Measurements from ENCODE around the gene DNER. TPM values are rescaled to one million over a fixed set of nuclear protein-coding genes. Genes with fewer than 3 reads are reported as not detected.

DNER gene
- total and polyA plus RNA-seq, 2 experiments from 2014 or later, result 4.7 to 8.8 TPM

DNA sequence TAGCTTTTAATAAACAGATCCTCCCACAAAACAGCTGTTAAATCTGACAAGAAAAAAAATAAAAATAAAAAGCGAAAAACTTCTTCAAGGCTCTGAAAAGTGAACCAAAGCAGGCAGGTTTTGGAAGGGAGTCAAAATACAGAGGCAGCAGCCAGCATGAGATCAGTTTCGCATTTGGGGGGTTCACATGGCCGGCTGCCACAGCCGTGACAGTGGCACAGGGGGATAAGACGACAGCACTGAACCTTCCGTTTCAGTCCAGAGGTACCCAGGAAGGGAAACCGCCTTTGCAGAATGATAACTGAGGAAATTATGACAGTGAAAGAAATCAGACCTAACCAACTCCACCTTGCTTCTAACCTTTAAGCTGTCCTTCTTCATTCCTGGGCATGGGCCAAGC is 246.6 kb downstream of the DNER start:
- Mint-ChIP-seq H3K9me3 (no peaks in the 10 kb centered on the region), H3K4me1 (peaks cover 10% of the 10 kb centered on the region; the same call in 2 of the 3 replicates), H3K27me3 (ENCODE audit: insufficient read depth, low read depth, poor library complexity) (no peaks in the 10 kb centered on the region), H3K4me3 (no peak overlapping the region), H3K27ac (no peak overlapping the region), H3K36me3 (ENCODE audit: low read depth) (no peaks in the 10 kb centered on the region)
- Histone ChIP-seq H3K4me3 (no peak overlapping the region), H3K79me2 (replicated peaks; ENCODE audit: insufficient read depth) (no peaks in the 10 kb centered on the region), H3K27ac (ENCODE audit: low read depth) (no peak overlapping the region), H3K4me1 (ENCODE audit: insufficient read depth) (no peaks in the 10 kb centered on the region), H3K27me3 (ENCODE audit: insufficient read depth) (no peaks in the 10 kb centered on the region), H3F3A (replicated peaks; ENCODE audit: low read depth) (no peaks in the 10 kb centered on the region), H4K20me1 (replicated peaks; ENCODE audit: insufficient read depth) (no peaks in the 10 kb centered on the region), H3K36me3 (ENCODE audit: insufficient read depth) (no peaks in the 10 kb centered on the region), H2AFZ (no peak overlapping the region), H3K4me2 (no peak overlapping the region), H3K9me2 (ENCODE audit: insufficient read depth) (no peaks in the 10 kb centered on the region)
- ATAC-seq, result no peak
- TF ChIP-seq, protein P1, sequence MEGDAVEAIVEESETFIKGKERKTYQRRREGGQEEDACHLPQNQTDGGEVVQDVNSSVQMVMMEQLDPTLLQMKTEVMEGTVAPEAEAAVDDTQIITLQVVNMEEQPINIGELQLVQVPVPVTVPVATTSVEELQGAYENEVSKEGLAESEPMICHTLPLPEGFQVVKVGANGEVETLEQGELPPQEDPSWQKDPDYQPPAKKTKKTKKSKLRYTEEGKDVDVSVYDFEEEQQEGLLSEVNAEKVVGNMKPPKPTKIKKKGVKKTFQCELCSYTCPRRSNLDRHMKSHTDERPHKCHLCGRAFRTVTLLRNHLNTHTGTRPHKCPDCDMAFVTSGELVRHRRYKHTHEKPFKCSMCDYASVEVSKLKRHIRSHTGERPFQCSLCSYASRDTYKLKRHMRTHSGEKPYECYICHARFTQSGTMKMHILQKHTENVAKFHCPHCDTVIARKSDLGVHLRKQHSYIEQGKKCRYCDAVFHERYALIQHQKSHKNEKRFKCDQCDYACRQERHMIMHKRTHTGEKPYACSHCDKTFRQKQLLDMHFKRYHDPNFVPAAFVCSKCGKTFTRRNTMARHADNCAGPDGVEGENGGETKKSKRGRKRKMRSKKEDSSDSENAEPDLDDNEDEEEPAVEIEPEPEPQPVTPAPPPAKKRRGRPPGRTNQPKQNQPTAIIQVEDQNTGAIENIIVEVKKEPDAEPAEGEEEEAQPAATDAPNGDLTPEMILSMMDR (conservative IDR thresholded peaks at IDR 0.05; ENCODE audit: low read depth in 2 of 2), result no peak
- TF ChIP-seq CREB1 (CRISPR knock-in tag; IDR thresholded peaks at IDR 0.05; ENCODE audit: low read depth) (no peak), NANOG (IDR thresholded peaks at IDR 0.05; ENCODE audit: borderline replicate concordance) (no peak), REST (IDR thresholded peaks at IDR 0.05; ENCODE audit: unreplicated experiment) (no peak), ZNF114 (CRISPR knock-in tag; IDR thresholded peaks at IDR 0.05) (no peak), ZNF331 (CRISPR knock-in tag; IDR thresholded peaks at IDR 0.05; ENCODE audit: low read depth) (no peak), POLR2AphosphoS5 (IDR thresholded peaks at IDR 0.05; ENCODE audit: low read depth) (no peak), JUNB (IDR thresholded peaks at IDR 0.05; ENCODE audit: unreplicated experiment) (no peak), EZH2phosphoT487 (IDR thresholded peaks at IDR 0.05; ENCODE audit: unreplicated experiment) (no peak), EZH2 (IDR thresholded peaks at IDR 0.05; ENCODE audit: low read depth, unreplicated experiment) (no peak), STAT1 (IDR thresholded peaks at IDR 0.05; ENCODE audit: unreplicated experiment) (no peak)
- TF ChIP-seq, protein P2, sequence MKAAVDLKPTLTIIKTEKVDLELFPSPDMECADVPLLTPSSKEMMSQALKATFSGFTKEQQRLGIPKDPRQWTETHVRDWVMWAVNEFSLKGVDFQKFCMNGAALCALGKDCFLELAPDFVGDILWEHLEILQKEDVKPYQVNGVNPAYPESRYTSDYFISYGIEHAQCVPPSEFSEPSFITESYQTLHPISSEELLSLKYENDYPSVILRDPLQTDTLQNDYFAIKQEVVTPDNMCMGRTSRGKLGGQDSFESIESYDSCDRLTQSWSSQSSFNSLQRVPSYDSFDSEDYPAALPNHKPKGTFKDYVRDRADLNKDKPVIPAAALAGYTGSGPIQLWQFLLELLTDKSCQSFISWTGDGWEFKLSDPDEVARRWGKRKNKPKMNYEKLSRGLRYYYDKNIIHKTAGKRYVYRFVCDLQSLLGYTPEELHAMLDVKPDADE (IDR thresholded peaks at IDR 0.05), result no peak
- no peak for DNase-seq (ENCODE audit: low spot score)

Measured in GM23338 (cell line).